Psoas muscle (tissue), 8 donors: Measurements from ENCODE around the gene FAM98B. TPM values are rescaled to one million over a fixed set of nuclear protein-coding genes. Genes with fewer than 3 reads are reported as not detected.

ENCODE experiments used
- ATAC-seq, 4 donors: fragments of 200-7000 bp; cut with Tn5 transposase; one replicate each; pipeline ENCODE4 v1.9.1; 2020; ENCODE audit warnings: moderate library complexity in 3 of 4, mild to moderate bottlenecking in 2 of 4
- DNase-seq, 2 donors: peaks; one replicate each; pipeline ENCODE4 v3.0.0-alpha.2; 2020
- H3K27ac ChIP-seq: fragments of 200-600 bp; one replicate; pipeline ENCODE4 v1.8.0; 2022
- H3K27me3 ChIP-seq, 3 donors: fragments of 200-600 bp in 1 of 3; one replicate each; pipeline versions ENCODE4 v1.6.1 to v1.8.0; 2013 to 2022; ENCODE audit warnings: low read length in 2 of 3, mild to moderate bottlenecking in 2 of 3, moderate library complexity in 1 of 3; ENCODE audit not compliant: insufficient read depth in 3 of 3
- H3K36me3 ChIP-seq, 2 donors: fragments of 200-600 bp in 1 of 2; one replicate each; pipeline versions ENCODE4 v1.6.1 to v1.8.0; 2013 to 2022; ENCODE audit warnings: low read depth in 1 of 2, mild to moderate bottlenecking in 1 of 2, moderate library complexity in 1 of 2; ENCODE audit not compliant: insufficient read depth in 1 of 2
- H3K4me1 ChIP-seq: fragments of 200-600 bp; one replicate; pipeline ENCODE4 v1.8.0; 2022
- H3K4me3 ChIP-seq: fragments of 200-600 bp; one replicate; pipeline ENCODE4 v1.8.0; 2022; ENCODE audit warnings: mild to moderate bottlenecking
- H3K9me3 ChIP-seq: fragments of 200-600 bp; one replicate; pipeline ENCODE4 v1.8.0; 2022
- WGBS, 3 donors: extraction: QIAGEN DNeasy Blood & Tissue Kit; methylation state at CpG; one replicate each; pipeline versions ENCODE4 v1.1.6 to v1.1.7; 2013; 5-methylcytosine and 5-hydroxymethylcytosine counted together
- intact Hi-C, 2 donors: fragments of 100-400 bp; cut with DNase I; formaldehyde crosslinking; loops; one replicate each; pipeline versions ENCODE4 v1.11.0 to v1.14.2; 2022
- polyA plus RNA-seq, 3 donors: library from polyadenylated mRNA; stranded (reverse); fragments of 200-250 nt; gene quantifications; one replicate each; pipeline ENCODE4 v1.2.3, GENCODE V29; 2013
- total RNA-seq, 4 donors: library from RNA; stranded (reverse); fragmentation: NEBNext Ultra II Directional in 2 of 4; extraction: Animal tissue kit (Norgen Biotek cat#: 25700) in 2 of 4; gene quantifications; one replicate each; pipeline versions ENCODE4 v1.2.1 to v1.2.4, GENCODE V29; 2021 to 2023
- TF ChIP-seq, protein P1 (sequence below): fragments of 200-600 bp; IDR thresholded peaks from one replicate; pipeline ENCODE4 v1.8.0; 2022; ENCODE audit warnings: antibody characterized with exemption
- donor health status: healthy with polysubstance abuse.
- donor health status: DM: no; HTN: no; CAD: no; lungs with moderate emphysema.
- donor health status: Bipolar disorder and iron deficiency.
- donor health status: healthy.
- donor health status: DM: yes; HTN: yes; CAD: no.
- donor health status: DM: no; HTN: no; CAD: no.
- donor health status: DM: no; HTN: no; CAD: no.
- donor health status: DM: yes; HTN: yes; CAD: no.

The FAM98B gene
- total and polyA plus RNA-seq, 7 donors: 6.8 to 18.5 (median 13.5) TPM

DNA sequence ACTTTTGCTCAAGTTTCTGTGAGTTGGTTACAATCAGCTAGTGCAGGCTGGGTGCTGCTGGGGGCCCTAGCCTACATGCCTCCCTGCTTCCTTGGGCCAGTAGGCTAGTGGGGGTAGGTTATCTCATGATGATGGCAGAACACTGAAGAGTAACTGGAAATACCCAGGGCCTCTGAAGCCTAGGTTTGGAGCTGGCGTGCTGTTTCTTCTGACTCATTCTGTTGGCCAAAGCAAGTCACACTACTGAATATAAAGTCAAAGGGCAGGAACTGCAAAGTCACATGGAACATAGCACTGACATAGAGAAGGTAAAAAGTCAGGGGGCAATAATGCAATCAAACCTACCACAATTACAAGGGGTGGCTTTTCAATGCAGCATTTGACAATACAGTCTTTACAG, 76.2 kb downstream of the FAM98B start:
- Histone ChIP-seq H3K27ac (no peak overlapping the region), H3K4me1 (no peaks in the 10 kb centered on the region), H3K27me3 (no peaks in the 10 kb centered on the region), H3K9me3 (no peaks in the 10 kb centered on the region), H3K4me3 (no peak overlapping the region), H3K36me3 (no peaks in the 10 kb centered on the region)
- TF ChIP-seq, protein P1, sequence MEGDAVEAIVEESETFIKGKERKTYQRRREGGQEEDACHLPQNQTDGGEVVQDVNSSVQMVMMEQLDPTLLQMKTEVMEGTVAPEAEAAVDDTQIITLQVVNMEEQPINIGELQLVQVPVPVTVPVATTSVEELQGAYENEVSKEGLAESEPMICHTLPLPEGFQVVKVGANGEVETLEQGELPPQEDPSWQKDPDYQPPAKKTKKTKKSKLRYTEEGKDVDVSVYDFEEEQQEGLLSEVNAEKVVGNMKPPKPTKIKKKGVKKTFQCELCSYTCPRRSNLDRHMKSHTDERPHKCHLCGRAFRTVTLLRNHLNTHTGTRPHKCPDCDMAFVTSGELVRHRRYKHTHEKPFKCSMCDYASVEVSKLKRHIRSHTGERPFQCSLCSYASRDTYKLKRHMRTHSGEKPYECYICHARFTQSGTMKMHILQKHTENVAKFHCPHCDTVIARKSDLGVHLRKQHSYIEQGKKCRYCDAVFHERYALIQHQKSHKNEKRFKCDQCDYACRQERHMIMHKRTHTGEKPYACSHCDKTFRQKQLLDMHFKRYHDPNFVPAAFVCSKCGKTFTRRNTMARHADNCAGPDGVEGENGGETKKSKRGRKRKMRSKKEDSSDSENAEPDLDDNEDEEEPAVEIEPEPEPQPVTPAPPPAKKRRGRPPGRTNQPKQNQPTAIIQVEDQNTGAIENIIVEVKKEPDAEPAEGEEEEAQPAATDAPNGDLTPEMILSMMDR: no peak
- WGBS, 3 donors: 80 to 91% (median 91%) methylated on average over 1 of the region's 1 CpG
- DNase-seq: no peak
- intact Hi-C loops: no loop called here
- ATAC-seq: no peak

DNA sequence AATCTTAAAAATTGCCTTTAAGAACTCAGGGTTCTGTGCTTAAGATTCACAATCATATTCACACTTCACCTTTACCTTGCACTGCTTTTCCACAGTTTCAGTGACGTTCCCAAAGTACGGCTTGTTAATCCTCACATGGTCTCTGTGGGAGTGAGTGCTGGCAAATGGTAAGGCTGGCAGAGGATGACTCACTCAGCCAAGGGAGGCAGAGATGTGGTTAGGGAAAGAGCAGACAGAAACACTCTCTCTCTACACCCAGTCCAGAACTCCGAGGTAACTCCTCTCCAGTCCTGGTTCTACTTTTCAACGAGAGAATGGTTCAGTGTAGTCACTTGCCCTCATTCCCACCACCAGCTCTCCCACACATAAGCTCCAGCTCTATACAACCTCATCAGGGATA, 77.6 kb downstream of the FAM98B start:
- 47 to 56% (median 54%) methylated on average over 4 of the region's 4 CpGs for WGBS, 3 donors
- DNase-seq: no peak

DNA sequence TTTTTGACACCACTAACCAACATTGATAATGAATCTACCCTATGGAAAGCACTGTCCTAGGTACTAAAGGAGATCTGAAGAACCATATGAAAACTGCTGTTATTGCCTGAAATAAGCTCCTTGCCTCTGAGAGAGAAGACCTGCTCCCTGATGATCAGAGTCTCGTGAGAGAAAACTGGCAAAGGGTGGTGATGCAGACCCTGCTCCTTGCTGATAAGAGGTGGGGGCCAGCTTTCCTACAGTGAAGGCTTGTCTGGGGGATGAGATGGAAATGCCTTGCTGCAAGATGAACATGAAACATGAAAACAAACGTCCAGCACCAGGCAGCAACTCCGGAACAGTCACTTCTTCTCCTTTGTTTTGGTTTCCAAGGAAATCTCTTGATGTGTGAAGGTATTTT, 78.8 kb downstream of the FAM98B start:
- H3K4me1 ChIP-seq: no peaks in the 10 kb centered on the region
- no peak overlapping the region for H3K4me3 ChIP-seq
- no peaks in the 10 kb centered on the region for H3K9me3 ChIP-seq
- TF ChIP-seq, protein P1: no peak
- H3K27ac ChIP-seq: no peak overlapping the region
- H3K36me3 ChIP-seq: no peaks in the 10 kb centered on the region
- no peak for DNase-seq
- no peaks in the 10 kb centered on the region for H3K27me3 ChIP-seq
- ATAC-seq: no peak
- 76 to 83% (median 80%) methylated on average over 3 of the region's 3 CpGs for WGBS, 3 donors
- intact Hi-C loops: no loop called here

More for the DNA sequence above, 77.6 kb downstream of the FAM98B start:
- H3K4me3 ChIP-seq: no peak overlapping the region
- H3K4me1 ChIP-seq: no peaks in the 10 kb centered on the region
- TF ChIP-seq, protein P1: no peak
- H3K27ac ChIP-seq: no peak overlapping the region
- H3K9me3 ChIP-seq: no peaks in the 10 kb centered on the region
- H3K36me3 ChIP-seq: no peaks in the 10 kb centered on the region
- no peaks in the 10 kb centered on the region for H3K27me3 ChIP-seq
- ATAC-seq: no peak
- intact Hi-C loops: no loop called here

DNA sequence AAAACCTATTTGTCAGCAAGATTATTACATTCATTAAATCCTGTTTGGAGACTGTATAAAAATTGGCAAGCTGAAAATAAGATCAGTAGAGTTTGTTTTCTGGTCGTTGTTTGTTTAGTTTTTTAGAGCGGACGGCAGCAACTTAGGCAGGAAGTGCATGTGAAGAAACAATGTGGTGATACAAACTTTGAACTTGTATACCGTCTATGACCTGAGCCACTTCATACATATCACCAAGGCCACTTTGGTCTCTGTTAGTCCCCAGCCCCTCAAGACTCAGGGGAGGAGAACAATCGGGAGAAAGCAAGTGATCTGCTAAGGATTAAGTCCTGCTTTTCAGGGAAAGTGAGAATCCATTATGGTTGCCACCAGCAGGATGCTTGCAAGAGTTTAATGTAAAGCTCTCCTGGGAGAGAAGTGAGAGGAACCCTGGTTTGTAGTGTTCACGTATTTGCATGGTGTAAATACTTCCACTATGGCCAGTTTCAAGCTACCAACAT, 79.5 kb downstream of the FAM98B start:
- H3K36me3 ChIP-seq: no peaks in the 10 kb centered on the region
- intact Hi-C loops: no loop called here
- H3K4me3 ChIP-seq: no peak overlapping the region
- no peaks in the 10 kb centered on the region for H3K9me3 ChIP-seq
- no peak for DNase-seq
- ATAC-seq: no peak
- no peaks in the 10 kb centered on the region for H3K27me3 ChIP-seq
- no peaks in the 10 kb centered on the region for H3K4me1 ChIP-seq
- WGBS, 3 donors: 78 to 81% (median 79%) methylated on average over 6 of the region's 6 CpGs
- H3K27ac ChIP-seq: no peak overlapping the region
- TF ChIP-seq, protein P1: no peak

DNA sequence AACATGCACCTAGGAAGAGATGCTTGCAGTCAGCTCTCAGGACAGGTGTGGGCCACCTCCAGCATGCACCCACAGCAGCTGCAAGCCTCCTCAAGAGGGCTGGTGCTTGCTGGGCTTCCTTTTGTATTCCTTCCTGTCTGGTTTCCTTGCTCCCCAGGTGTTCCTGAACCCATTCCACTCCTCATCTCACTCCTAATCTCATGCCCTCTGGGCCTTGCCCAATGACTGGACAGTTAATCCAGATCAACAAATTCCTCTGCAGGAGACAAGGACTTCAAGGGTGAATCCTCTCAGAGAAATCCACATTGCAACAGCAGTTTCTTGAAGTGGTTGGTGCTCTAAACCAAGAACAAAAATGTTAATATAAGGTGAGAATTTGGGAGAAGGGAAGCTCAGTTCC, 80.0 kb downstream of the FAM98B start:
- ATAC-seq (no peak), DNase-seq (no peak)
- Histone ChIP-seq H3K4me1 (no peaks in the 10 kb centered on the region), H3K9me3 (no peaks in the 10 kb centered on the region), H3K36me3 (no peaks in the 10 kb centered on the region), H3K27ac (no peak overlapping the region), H3K4me3 (no peak overlapping the region), H3K27me3 (no peaks in the 10 kb centered on the region)
- TF ChIP-seq, protein P1: no peak
- intact Hi-C loops: no loop called here
